NCI-H2029 treated with DMSO at 0.1 percent for 48 hours (cell line): ENCODE data around the gene HGD.
A peak's percentile ranks its signal among the peaks of the same experiment; 100 is the strongest.
"Not testable (repeated sequence)": the region's sequence is repeated elsewhere in the genome, so short reads cannot be mapped to it uniquely, and the experiment has no call there.

Experiments used
- DNase-seq: peaks from one replicate; lab custom pipeline; 2025; lab: John Stamatoyannopoulos, UW

The HGD gene

GRCh38 chr3:120680193-120680894, 1.7 kb downstream of the HGD start:
- DNase-seq: no peak

- DNase-seq: no peak
Observed at GRCh38 chr3:120678984-120679383, 3.1 kb downstream of the HGD start.

GRCh38 chr3:120678331-120678947, 3.6 kb downstream of the HGD start:
- no peak for DNase-seq

GRCh38 chr3:120677193-120677592, 4.8 kb downstream of the HGD start:
- not testable (repeated sequence) for DNase-seq

GRCh38 chr3:120673116-120673515, 8.9 kb downstream of the HGD start:
- no peak for DNase-seq

- no peak for DNase-seq
Observed at GRCh38 chr3:120670576-120670975, 11.5 kb downstream of the HGD start.

- no peak for DNase-seq
Observed at GRCh38 chr3:120664926-120665325, 17.1 kb downstream of the HGD start.

GRCh38 chr3:120661945-120662344, 20.1 kb downstream of the HGD start:
- no peak for DNase-seq

- peak; percentile 9 for DNase-seq
Observed at GRCh38 chr3:120661106-120661905, 20.7 kb downstream of the HGD start.

GRCh38 chr3:120659834-120660233, 22.2 kb downstream of the HGD start:
- no peak for DNase-seq

- no peak for DNase-seq
Observed at GRCh38 chr3:120659285-120659684, 22.8 kb downstream of the HGD start.

- no peak for DNase-seq
Observed at GRCh38 chr3:120652896-120653545, 29.0 kb downstream of the HGD start.

GRCh38 chr3:120652281-120652680, 29.8 kb downstream of the HGD start:
- DNase-seq: no peak

- DNase-seq: no peak
Observed at GRCh38 chr3:120650311-120650710, 31.7 kb downstream of the HGD start.

- DNase-seq: no peak
Observed at GRCh38 chr3:120649830-120650233, 32.2 kb downstream of the HGD start.

- DNase-seq: no peak
Observed at GRCh38 chr3:120648290-120648689, 33.7 kb downstream of the HGD start.

GRCh38 chr3:120646771-120647432, 35.1 kb downstream of the HGD start:
- no peak for DNase-seq

GRCh38 chr3:120645083-120645845, 36.8 kb downstream of the HGD start:
- no peak for DNase-seq

GRCh38 chr3:120642368-120642948, 39.6 kb downstream of the HGD start:
- DNase-seq: no peak

GRCh38 chr3:120641696-120642246, 40.3 kb downstream of the HGD start:
- no peak for DNase-seq

- no peak for DNase-seq
Observed at GRCh38 chr3:120640231-120640630, 41.8 kb downstream of the HGD start.
